Activated CD4-positive, alpha-beta T cell treated with anti-CD3 and anti-CD28 coated beads, Interleukin-2, amount 10 ng/mL, durations not matched to agents 24 days and 14 days (primary cell): ENCODE data around the gene MED15. TPM values are rescaled to one million over a fixed set of nuclear protein-coding genes. Genes with fewer than 3 reads are reported as not detected.

Source experiments
- DNase-seq: peaks from one replicate; pipeline ENCODE4 v3.0.0; 2022
- H3K27ac Mint-ChIP-seq: one replicate; pipeline ENCODE4 v1.8.0; 2022; ENCODE audit warnings: mild to moderate bottlenecking, mixed read lengths
- H3K27me3 Mint-ChIP-seq: one replicate; pipeline ENCODE4 v1.8.0; 2022; ENCODE audit warnings: mixed read lengths
- H3K36me3 Mint-ChIP-seq: one replicate; pipeline ENCODE4 v1.8.0; 2022; ENCODE audit warnings: low read depth, mild to moderate bottlenecking, mixed read lengths
- H3K4me1 Mint-ChIP-seq: one replicate; pipeline ENCODE4 v1.8.0; 2021; ENCODE audit warnings: mixed read lengths
- H3K4me3 Mint-ChIP-seq: one replicate; pipeline ENCODE4 v1.8.0; 2022; ENCODE audit warnings: mild to moderate bottlenecking, moderate library complexity, mixed read lengths
- H3K9me3 Mint-ChIP-seq: one replicate; pipeline ENCODE4 v1.8.0; 2021; ENCODE audit warnings: mixed read lengths
- intact Hi-C: fragments of 100-400 bp; cut with micrococcal nuclease; formaldehyde crosslinking; loops from one replicate; pipeline ENCODE4 v1.15.1; 2023
- total RNA-seq: library from RNA; stranded (reverse); gene quantifications from 2 replicates; pipeline ENCODE4 v1.2.3, GENCODE V29; 2022

The MED15 gene
- total RNA-seq, 1 donor from 2014 or later, result 117 TPM

DNA sequence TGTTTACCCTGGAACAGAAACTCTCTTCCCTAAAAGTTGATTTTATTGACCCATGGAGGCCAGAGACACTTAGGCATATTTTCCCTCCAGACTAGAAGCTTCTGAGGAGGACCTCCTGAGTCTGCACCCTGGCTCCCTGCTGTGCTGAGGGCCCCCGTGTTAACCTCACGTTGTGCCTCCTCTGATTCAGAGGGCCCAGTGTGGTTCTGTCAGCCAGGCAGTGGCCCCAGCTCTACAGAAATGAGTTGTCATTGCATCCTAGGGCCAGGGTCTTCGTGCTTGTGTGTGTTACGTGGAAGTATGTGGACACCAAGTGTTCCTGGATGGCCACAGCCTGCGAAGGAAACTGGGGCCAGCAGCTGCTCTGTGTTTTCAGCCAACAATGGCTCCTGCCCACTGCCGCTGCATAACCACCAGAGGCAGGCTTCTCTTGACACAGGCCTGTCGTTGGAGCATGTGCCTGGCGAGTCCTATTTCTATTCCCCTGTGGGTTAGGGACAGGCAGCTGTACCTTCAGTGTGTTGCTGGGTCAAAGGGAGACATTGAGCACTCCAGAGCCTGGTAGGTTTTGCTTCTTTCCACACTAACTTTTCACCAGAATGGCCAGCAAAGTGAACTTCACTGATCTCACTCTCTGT is 44.5 kb downstream of the MED15 start:
- peak overlapping the region; percentile 78 for H3K4me3 Mint-ChIP-seq
- no peaks in the 10 kb centered on the region for H3K27me3 Mint-ChIP-seq
- DNase-seq, result peak; percentile 70
- intact Hi-C loops, result loop anchor here (1.0 to 5.0 kb wide), 2 partner anchors 12 to 45 kb away; partner anchors contain the start of gene MED15
- H3K36me3 Mint-ChIP-seq, result peaks cover 39% of the 10 kb centered on the region
- peak overlapping the region; percentile 94 for H3K27ac Mint-ChIP-seq
- H3K9me3 Mint-ChIP-seq, result no peaks in the 10 kb centered on the region
- peaks cover 65% of the 10 kb centered on the region for H3K4me1 Mint-ChIP-seq

DNA sequence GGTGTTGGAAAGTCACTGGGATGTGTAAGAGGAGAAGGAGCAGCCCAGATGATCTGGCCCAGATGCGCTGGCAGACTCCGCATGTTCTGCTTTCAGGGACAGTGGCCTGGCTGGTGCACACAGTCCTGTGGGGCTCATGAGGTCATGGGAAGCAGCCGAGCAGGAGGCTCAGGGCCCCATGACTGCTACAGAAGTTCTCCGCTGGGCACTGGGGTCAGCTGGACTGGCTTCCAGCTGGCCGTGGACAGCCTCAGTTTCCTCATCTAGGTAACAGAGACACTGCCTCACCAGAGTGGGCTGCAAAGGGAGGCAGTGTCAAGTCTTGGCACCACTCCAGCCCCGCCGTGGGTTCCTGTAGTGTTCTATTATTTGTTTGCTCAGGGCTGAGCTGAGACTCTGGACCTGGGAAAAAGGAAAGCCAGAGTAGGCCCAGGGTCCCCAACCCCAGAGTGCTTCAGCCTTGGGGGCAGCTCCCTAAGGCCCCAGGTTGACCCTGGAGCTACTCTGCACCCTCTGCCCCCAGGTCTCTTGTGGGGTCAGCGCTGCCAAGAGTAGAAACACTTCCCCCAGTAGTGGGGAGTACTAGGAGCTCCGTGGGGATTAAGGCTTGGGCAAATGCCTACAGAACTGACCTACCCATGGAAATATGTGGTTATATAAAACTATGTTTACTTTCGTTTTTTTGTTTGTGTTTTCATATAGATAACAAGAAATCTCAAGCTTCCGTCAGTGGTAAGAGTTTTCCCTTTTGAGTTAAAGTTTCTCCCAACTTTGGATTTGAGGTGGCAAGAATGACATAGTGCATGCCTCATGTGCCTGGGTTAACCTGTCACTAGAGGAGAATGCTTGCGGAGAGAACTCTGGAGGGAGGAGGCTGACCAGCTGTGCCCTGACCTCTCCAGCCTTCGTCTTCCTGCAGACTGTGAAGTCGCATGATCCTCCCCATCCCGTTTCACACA is 45.3 kb downstream of the MED15 start:
- no peaks in the 10 kb centered on the region for H3K9me3 Mint-ChIP-seq
- DNase-seq, result no peak
- H3K27ac Mint-ChIP-seq, result peak overlapping the region; percentile 94
- intact Hi-C loops, result loop anchor here (5.0 kb wide), 1 partner anchor 45 kb away; the partner anchor contains the start of gene MED15
- peaks cover 73% of the 10 kb centered on the region for H3K4me1 Mint-ChIP-seq
- peaks cover 47% of the 10 kb centered on the region for H3K36me3 Mint-ChIP-seq
- H3K4me3 Mint-ChIP-seq, result peak overlapping the region; percentile 78
- no peaks in the 10 kb centered on the region for H3K27me3 Mint-ChIP-seq

DNA sequence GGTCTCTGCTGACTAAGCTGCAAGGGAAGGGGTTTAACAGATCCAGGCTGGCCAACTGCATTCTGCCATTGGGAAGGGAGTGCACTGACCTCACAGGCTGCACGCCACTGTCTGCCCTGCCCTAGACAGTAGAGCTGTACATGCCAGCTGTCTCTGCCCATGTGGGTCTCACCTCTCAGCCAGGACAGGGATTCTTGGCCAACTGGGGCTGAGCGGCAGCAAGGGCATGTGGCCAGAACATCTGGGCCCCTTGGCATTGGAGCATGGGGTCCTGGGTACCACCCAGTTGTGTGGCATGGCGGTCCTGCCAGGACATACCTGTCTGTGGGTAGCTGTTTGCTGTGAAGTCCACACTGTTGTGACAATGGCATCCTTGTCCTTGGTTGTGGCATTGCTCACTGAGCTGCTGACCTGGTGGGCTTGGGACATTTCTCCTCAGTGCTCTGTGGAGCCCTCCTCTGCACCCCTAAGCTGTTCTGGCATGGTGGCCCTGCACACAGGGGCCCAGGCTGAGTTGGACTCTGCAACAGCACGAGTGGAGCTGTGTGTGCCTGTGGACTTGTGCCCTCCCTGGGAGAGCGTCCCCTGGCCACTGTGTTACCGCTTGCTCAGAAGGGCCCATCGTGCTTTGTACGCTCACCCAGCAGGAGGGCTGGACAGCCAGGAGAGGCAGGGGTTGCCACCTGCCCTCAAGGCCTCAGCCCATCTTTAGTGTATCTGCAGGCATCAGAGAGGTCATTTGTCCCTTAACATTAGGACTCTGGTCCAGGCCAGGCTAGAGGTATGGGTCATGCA is 46.7 kb downstream of the MED15 start:
- DNase-seq, result no peak
- H3K36me3 Mint-ChIP-seq, result peaks cover 61% of the 10 kb centered on the region
- intact Hi-C loops, result loop anchor here (5.0 kb wide), 1 partner anchor 47 kb away; the partner anchor contains the start of gene MED15
- no peak overlapping the region for H3K4me3 Mint-ChIP-seq
- peak overlapping the region; percentile 17 for H3K27ac Mint-ChIP-seq
- peaks cover 6% of the 10 kb centered on the region for H3K9me3 Mint-ChIP-seq
- H3K4me1 Mint-ChIP-seq, result peaks cover 77% of the 10 kb centered on the region
- no peaks in the 10 kb centered on the region for H3K27me3 Mint-ChIP-seq

DNA sequence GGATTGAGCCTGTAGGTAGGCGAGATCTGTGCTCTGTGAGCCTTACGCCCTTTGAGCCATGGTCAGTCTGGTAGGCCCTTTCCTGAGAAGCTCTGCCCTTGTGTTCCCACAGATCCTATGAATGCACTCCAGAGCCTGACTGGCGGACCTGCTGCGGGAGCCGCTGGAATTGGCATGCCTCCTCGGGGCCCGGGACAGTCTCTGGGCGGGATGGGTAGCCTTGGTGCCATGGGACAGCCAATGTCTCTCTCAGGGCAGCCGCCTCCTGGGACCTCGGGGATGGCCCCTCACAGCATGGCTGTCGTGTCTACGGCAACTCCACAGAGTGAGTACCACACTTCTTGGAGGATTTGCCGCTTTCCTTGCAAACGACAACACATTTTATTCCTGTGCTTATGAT is 47.4 kb downstream of the MED15 start:
- DNase-seq, result no peak
- Mint-ChIP-seq H3K4me1 (peaks cover 76% of the 10 kb centered on the region), H3K27me3 (no peaks in the 10 kb centered on the region), H3K4me3 (no peak overlapping the region), H3K36me3 (peaks cover 65% of the 10 kb centered on the region), H3K9me3 (peaks cover 9% of the 10 kb centered on the region), H3K27ac (peak overlapping the region; percentile 70)
- intact Hi-C loops, result loop anchor here (5.0 kb wide), 1 partner anchor 48 kb away; the partner anchor contains the start of gene MED15

DNA sequence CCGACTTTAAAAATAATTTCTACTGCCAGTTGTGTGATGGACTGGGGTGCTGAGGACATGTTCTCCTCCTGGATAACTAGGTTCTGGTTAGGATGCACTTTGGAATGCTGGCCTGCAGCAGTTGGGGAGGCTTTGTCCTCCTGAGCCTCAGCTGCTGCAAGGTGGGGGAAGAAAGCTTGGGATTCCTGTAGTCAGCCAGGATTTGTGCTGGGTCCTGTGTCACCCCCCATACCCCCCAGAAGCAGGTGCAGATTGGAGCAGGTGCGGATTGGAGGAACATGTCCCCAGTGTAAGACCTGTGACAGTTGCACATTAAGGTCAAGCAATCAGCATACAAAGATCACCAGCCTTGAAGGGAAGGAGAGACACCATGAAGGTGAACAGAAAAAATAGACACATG is 51.1 kb downstream of the MED15 start:
- peak overlapping the region; percentile 29 for H3K27ac Mint-ChIP-seq
- no peak for DNase-seq
- intact Hi-C loops, result no loop called here
- H3K9me3 Mint-ChIP-seq, result peaks cover 9% of the 10 kb centered on the region
- H3K4me1 Mint-ChIP-seq, result peaks cover 58% of the 10 kb centered on the region
- H3K27me3 Mint-ChIP-seq, result no peaks in the 10 kb centered on the region
- peaks cover 79% of the 10 kb centered on the region for H3K36me3 Mint-ChIP-seq
- no peak overlapping the region for H3K4me3 Mint-ChIP-seq

DNA sequence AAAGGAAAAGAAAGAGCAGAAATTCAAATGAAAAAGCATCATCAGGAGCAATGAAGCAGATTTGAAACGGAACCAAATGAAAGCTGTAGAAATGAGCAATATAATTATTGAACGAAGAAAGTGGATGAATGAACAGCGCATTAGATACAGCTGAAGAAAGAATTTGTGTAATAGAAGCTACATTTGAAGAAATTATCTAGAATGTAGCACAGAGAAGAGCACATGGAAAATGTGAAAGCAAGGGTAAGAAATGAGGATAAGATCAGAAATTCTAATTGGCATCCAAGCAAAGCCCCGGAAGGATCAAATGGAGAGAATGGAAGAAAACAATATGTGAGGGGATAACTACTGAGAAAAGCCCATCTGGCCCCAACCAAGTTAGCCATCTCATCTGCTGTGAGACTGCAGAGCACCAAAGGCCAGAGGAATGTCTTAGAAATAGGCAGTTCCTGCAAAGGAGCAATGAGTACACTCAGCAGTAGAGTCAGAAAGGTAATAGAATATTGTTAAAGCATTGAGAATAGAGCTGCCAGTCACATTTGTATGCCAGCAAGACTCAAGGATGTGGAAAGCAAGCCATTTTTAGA is 51.9 kb downstream of the MED15 start:
- H3K36me3 Mint-ChIP-seq, result peaks cover 77% of the 10 kb centered on the region
- intact Hi-C loops, result no loop called here

DNA sequence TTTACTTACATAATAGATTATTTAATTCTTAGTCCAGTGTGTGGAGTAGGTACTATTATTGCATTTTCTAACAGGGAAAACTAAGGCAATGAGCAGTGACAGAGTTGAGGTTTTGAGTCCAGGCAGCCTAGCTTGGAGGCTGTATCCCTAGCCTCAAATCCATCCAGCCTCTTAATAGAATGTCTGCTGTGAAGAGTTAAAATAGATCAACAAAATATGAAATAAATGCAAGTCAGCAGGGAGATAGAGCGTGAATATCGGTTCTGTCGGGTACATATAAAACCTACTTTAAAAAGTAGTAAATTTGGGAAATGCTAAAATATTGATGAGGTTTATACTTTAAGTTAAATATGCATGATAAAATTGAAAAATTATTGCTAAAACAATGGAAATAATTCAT is 53.3 kb downstream of the MED15 start:
- H3K4me3 Mint-ChIP-seq, result no peak overlapping the region
- H3K36me3 Mint-ChIP-seq, result peaks cover 76% of the 10 kb centered on the region
- intact Hi-C loops, result no loop called here
- no peak for DNase-seq
- H3K27me3 Mint-ChIP-seq, result no peaks in the 10 kb centered on the region
- H3K4me1 Mint-ChIP-seq, result peaks cover 66% of the 10 kb centered on the region
- peaks cover 9% of the 10 kb centered on the region for H3K9me3 Mint-ChIP-seq
- no peak overlapping the region for H3K27ac Mint-ChIP-seq

More for the DNA sequence above, 51.9 kb downstream of the MED15 start:
- H3K4me3 Mint-ChIP-seq, result no peak overlapping the region
- H3K27ac Mint-ChIP-seq, result peak overlapping the region; percentile 30
- no peaks in the 10 kb centered on the region for H3K27me3 Mint-ChIP-seq
- H3K9me3 Mint-ChIP-seq, result peaks cover 9% of the 10 kb centered on the region
- DNase-seq, result no peak
- H3K4me1 Mint-ChIP-seq, result peaks cover 65% of the 10 kb centered on the region

DNA sequence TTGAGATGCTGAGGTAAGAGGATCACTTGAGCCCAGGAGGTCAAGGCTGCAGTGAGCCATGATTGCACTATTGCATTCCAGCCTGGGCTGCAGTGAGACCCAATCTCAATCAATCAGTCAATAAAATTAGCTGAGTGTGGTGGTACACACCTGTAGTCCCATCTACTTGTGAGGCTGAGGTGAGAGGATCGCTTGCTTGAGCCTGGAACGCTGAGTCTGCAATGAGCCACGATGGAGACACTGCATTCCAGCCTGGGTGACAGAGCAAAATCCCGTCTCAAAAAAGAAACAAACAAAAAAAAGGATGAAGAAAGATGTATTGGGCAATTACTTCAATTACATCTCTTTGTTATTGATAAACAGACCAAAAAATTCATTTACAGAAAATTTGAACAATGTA is 54.5 kb downstream of the MED15 start:
- no peaks in the 10 kb centered on the region for H3K27me3 Mint-ChIP-seq
- H3K4me3 Mint-ChIP-seq, result no peak overlapping the region
- peaks cover 9% of the 10 kb centered on the region for H3K9me3 Mint-ChIP-seq
- no peak overlapping the region for H3K27ac Mint-ChIP-seq
- H3K4me1 Mint-ChIP-seq, result peaks cover 65% of the 10 kb centered on the region
- no peak for DNase-seq
- intact Hi-C loops, result no loop called here
- peaks cover 80% of the 10 kb centered on the region for H3K36me3 Mint-ChIP-seq

DNA sequence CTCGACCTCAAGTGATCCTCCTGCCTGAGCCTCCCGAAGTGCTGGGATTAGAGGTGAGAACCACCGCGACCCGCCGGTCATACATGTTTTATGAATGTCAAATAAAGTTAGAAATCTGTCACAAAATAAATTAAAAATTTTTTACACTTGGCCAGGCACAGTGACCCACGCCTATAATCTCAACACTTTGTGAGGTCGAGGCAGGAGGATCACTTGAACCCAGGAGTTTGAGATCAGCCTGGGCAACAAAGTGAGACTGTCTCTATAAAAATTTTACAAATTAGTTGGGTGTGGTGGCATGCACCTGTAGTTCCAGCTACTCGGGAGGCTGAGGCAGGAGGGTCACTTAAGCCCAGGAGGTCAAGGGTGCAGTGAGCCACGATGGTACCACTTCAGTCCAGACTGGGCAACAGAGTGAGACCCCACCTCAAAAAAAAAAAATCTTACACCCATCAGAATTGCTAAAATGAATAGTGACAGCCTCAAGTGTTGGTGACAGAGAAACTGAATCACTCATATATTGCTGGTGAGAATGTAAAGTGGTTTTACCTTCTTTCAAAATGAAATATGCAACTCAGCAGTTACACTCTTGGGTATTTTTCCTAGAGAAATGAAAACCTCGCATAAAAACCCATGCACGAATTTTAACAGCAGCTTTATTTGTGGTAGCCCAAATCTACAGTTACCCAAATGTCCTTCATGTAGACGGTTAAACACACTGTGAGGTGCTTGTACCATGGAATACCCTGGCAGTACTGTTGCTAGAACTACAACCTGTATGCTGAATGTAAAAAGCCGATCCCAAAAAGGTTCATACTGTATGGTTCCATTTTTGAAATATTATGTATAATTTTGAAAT is 55.4 kb downstream of the MED15 start:
- H3K9me3 Mint-ChIP-seq, result peaks cover 9% of the 10 kb centered on the region
- no peak for DNase-seq
- H3K27ac Mint-ChIP-seq, result peak overlapping the region; percentile 30
- intact Hi-C loops, result no loop called here
- H3K27me3 Mint-ChIP-seq, result no peaks in the 10 kb centered on the region
- peaks cover 79% of the 10 kb centered on the region for H3K36me3 Mint-ChIP-seq
- H3K4me1 Mint-ChIP-seq, result peaks cover 65% of the 10 kb centered on the region
- no peak overlapping the region for H3K4me3 Mint-ChIP-seq

DNA sequence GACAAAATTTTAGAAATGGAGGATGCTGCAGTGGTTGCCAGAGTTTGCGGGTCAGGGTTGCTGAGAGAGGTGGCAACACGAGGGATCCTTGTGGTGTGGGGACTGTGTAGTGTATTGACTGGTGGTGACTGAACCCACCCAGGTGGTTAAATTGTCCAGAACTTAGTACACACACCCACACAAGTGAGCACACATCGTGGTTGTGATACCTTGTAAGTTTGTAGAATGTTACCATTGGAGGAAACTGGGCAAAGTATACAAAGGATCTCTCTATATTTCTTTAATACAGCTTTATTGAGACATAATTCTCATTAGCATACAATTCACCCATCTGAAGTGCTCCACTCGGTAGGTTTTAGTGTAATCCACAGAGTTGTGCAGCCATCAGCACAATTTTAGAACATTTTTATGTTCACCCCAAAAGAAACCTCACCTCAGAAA is 56.1 kb downstream of the MED15 start:
- H3K4me1 Mint-ChIP-seq, result peaks cover 65% of the 10 kb centered on the region
- intact Hi-C loops, result no loop called here
- DNase-seq, result no peak
- H3K9me3 Mint-ChIP-seq, result peaks cover 9% of the 10 kb centered on the region
- peaks cover 78% of the 10 kb centered on the region for H3K36me3 Mint-ChIP-seq
- H3K4me3 Mint-ChIP-seq, result no peak overlapping the region
- H3K27ac Mint-ChIP-seq, result peak overlapping the region; percentile 30
- H3K27me3 Mint-ChIP-seq, result no peaks in the 10 kb centered on the region

DNA sequence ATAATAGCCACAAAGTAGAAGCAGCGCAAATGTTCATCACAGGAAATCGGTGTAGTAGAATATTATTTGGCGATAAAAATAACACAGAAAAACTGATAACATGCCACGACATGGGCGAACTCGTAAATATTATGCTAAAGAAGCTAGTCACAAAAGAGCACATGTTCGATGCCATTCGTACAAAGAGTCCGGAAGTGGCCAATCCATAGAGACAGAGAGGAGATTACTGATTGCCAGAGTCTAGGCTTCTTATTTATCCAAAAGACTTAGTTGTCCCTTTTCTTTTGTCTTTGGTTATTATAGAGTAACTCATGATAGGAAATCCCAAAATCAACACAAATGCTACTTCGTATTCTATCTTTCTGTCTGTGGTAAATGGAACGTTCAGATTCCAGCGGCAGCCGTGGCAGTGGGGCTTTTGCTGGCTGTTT is 56.5 kb downstream of the MED15 start:
- H3K4me3 Mint-ChIP-seq, result no peak overlapping the region
- no peak for DNase-seq
- no peaks in the 10 kb centered on the region for H3K27me3 Mint-ChIP-seq
- H3K4me1 Mint-ChIP-seq, result peaks cover 65% of the 10 kb centered on the region
- H3K27ac Mint-ChIP-seq, result peak overlapping the region; percentile 30
- H3K36me3 Mint-ChIP-seq, result peaks cover 78% of the 10 kb centered on the region
- H3K9me3 Mint-ChIP-seq, result peaks cover 5% of the 10 kb centered on the region
- intact Hi-C loops, result loop anchor here (1.0 to 2.0 kb wide), 2 partner anchors 13 to 55 kb away; no protein-coding TSS in a partner anchor

DNA sequence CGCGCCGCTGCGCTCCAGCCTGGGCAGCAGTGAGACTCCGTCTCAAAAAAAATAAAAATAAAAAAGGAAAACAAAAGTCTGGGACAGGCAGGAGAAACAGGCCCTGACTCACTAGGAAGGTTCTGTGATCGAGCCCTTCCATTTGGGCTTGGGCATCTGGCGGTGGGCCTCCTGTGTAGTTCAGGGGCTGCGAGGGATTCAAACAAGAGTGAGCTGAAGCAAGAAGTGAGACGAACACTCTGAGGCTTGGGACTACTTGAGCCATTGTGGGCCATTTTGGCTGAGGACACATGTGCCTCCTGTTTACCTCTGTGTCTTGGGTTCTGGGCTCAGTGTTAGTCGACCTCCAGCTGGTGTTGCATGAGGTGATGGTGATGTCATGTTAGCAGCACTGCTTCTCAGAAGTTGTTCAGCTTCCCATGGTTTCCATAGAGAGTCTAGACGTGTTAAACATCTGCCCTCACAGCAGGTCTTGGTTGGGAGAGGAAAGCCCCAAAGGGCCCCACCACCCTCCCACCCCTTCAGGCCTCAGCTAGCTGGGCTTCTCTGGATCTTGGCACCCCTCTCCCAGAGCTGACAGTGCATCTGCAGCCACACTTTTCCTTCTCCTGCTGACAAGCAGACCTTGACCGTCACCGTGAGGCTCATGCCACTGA is 57.8 kb downstream of the MED15 start:
- H3K4me1 Mint-ChIP-seq, result peaks cover 70% of the 10 kb centered on the region
- intact Hi-C loops, result loop anchor here (2.0 to 5.0 kb wide), 3 partner anchors 56 to 148 kb away; no protein-coding TSS in a partner anchor
- H3K4me3 Mint-ChIP-seq, result no peak overlapping the region
- peak overlapping the region; percentile 66 for H3K27ac Mint-ChIP-seq
- no peak for DNase-seq
- peaks cover 77% of the 10 kb centered on the region for H3K36me3 Mint-ChIP-seq
- no peaks in the 10 kb centered on the region for H3K9me3 Mint-ChIP-seq
- H3K27me3 Mint-ChIP-seq, result no peaks in the 10 kb centered on the region
